Stimulated activated CD8-positive, alpha-beta memory T cell treated with anti-CD3 and anti-CD28 coated beads, Interleukin-7, amount 100 ng/mL, for 48 hours (primary cell): Measurements from ENCODE around the gene IGF2BP1.

Experiments used
- DNase-seq, 2 donors: peaks; one replicate each; pipeline ENCODE4 v3.0.0-alpha.2; 2020; ENCODE audit warnings: low read depth in 1 of 2; ENCODE audit errors: extremely low read depth in 1 of 2

The IGF2BP1 gene

GRCh38 chr17:48997103-48997826, at the start of gene IGF2BP1:
TSS of gene IGF2BP1 (plus strand) at chr17:48997385. CDS start at chr17:48997746, 361 bp downstream.
- DNase-seq, result no peak

DNA sequence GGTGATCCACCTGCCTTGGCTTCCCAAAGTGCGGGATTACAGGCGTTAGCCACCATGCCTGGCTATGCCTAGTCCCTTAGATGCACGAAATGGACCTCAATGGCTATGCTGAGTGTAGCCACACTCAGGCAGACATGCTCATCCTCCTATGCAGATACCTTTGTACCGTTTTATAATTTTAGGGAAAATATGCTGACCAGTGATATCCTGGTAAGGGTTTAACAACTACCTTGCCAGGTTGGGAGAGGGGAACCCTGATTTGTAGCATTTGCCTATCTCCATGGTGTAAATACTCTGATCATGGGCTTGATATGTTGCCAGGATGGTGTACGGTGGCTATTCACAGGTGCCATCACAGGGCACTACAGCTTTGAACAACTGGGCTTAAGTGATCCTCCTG, 45.6 kb upstream of the IGF2BP1 start:
- no peak for DNase-seq

DNA sequence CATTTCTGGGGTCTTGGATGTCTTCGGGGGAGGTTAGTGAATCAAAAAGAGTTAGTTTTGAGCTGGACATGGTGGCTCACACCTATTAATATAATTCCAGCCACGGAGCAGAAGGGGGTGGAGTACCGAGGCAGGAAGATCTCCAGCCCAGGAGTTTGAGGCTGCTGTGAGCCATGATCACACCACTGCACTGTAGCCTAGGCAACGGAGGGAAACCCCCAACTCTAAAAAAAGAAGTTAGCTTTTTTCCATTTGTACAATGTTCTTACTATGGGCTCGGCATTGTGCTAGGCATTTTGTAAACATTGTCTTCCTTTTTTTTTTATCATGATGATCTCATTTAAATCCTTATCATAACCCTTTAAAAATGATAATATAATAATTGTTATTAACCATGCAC, 44.3 kb upstream of the IGF2BP1 start:
- DNase-seq, result no peak

- no peak for DNase-seq
These were observed 42.9 kb upstream of the IGF2BP1 start for GRCh38 chr17:48954300-48954755.

GRCh38 chr17:48960834-48961515, 36.2 kb upstream of the IGF2BP1 start:
- DNase-seq, result no peak

DNA sequence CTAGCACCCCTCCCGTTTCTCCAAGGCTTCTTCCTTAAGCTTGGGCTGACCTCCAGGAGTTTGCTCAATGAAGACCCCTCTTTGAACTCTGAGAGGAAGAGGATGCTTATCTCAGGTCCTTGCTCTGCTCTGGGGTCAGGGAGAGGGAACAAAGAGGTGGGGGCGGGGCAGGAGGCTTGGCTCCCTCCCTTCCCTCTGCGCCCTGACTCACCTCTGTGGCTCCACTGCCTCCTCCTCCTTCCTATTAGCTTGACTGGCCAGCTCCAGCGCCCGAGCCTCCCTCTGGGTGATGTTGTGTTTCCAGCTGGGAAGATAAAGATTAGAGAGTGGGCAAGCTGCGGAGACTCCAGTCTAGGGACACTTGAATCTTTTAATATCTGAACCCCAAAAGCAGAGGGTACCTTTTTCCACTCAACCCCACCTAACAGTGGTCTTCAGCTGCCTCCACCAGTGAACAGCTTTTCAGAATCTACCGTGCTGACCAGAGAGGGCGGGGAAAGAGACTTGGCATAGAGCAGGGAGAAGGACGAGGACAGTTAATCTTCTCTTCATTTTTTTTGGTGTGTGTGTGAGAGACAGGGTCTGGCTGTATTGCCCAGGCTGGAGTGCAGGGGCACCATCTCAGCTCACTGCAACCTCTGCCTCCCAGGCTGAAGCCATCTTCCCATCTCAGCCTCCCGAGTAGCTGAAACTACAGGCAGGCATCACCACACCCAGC, 35.5 kb upstream of the IGF2BP1 start:
- DNase-seq, result no peak

DNA sequence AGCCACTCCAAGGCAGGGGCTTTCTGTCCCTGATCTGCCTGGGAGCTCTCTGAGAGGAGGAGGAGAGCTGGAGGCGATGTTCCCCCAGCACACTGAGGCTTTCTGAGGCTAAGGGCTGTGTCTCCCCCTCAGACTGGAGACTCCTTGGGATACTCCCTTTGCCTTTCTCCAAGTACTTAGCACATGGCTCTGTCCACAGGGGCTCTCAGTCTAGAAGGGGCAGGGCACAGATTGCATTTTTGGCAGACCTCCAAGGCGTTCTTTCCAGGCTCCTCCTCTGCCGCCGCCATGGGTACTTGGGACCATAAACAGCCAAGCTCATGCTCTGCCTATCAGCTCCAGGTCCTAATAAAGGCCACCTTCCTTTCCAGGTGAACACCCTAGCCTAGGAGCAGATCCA, 27.0 kb upstream of the IGF2BP1 start:
- DNase-seq, result no peak

- DNase-seq, result no peak
These were observed 26.1 kb upstream of the IGF2BP1 start for GRCh38 chr17:48970865-48971687.

DNA sequence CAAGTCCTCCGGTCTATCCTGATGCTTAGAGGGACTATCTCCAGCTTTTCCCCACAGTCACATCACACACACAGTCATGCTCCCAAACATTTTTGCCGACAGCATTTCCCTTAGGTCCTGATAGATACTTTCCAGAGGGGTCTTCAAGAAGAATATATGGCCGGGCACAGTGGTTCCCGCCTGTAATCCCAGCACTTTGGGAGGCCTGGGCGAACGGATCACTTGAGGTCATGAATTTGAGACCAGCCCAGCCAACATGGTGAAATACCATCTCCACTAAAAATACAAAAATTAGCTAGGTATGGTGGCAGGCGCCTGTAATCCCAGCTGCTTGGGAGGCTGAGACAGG, 24.5 kb upstream of the IGF2BP1 start:
- no peak for DNase-seq

DNA sequence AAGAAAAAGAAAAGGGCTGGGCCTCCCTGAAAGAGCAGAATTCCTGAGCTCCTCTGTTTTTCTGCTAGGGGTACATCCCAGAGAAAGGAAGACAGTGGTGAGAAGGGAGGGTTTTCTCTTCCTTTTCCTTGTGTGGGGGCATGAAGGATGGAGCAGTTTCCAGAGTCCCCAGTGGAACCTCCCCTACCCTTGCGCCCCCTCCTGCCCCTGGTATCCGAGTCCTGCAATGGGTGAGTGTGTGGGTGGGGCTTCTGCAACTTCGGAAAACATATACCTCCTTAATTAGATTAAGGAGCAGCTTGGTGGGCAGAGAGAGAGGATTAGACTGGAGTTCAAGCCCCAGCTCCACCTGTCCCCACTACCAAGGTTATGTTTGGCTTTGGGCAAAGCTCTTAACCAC, 23.4 kb upstream of the IGF2BP1 start:
- DNase-seq, result no peak

GRCh38 chr17:48981927-48982539, 15.2 kb upstream of the IGF2BP1 start:
- DNase-seq, result no peak

- no peak for DNase-seq
These were observed 11.5 kb upstream of the IGF2BP1 start for GRCh38 chr17:48985436-48986245.

- no peak for DNase-seq
These were observed 8.1 kb upstream of the IGF2BP1 start for GRCh38 chr17:48989100-48989499.

DNA sequence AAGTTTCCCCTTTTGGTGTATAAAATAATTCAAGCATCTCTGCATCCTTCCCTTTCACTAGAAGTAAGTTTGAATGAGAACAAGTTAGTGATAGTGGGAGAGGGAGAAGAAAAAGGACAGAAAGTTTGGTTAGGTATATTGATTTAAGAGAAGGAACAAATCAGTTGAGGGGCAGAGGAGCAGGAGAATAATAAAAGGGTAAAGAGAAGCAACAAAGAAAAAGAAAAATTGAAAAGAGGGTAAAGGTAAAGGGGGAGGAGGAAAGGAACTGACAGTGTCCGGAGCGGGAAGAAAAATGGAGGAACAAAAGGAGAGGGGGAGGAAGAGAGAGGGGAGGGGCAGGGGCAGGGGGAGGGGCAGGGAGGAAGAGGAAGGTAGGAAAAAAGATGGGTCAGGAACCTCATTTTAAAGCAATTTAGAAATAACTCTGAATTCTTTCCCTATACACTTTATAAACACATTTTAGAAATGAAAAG, 6.3 kb upstream of the IGF2BP1 start:
- no peak for DNase-seq

GRCh38 chr17:48992444-48992843, 4.7 kb upstream of the IGF2BP1 start:
- no peak for DNase-seq

- no peak for DNase-seq
These were observed 3.9 kb upstream of the IGF2BP1 start for GRCh38 chr17:48993305-48993704.

- no peak for DNase-seq
These were observed 3.2 kb upstream of the IGF2BP1 start for GRCh38 chr17:48993951-48994350.

GRCh38 chr17:48994549-48995303, 2.5 kb upstream of the IGF2BP1 start:
- DNase-seq, result no peak
